ENCODE measurements around the gene QKI. TPM values are rescaled to one million over a fixed set of nuclear protein-coding genes. Genes with fewer than 3 reads are reported as not detected.
A peak's percentile ranks its signal among the peaks of the same experiment; 100 is the strongest.

The QKI gene
- total and polyA plus RNA-seq, 9 donors = 110 to 256 (median 229) TPM

- H3K4me3 ChIP-seq (ENCODE audit: low read length) = no peak overlapping the region
- H3K27me3 ChIP-seq (ENCODE audit: control insufficient read depth, insufficient read depth, low read length) = no peaks in the 10 kb centered on the region
- no peaks in the 10 kb centered on the region for H3K4me1 ChIP-seq (ENCODE audit: control insufficient read depth, insufficient read depth, low read length)
- no peaks in the 10 kb centered on the region for H3K9me3 ChIP-seq (replicated peaks; ENCODE audit: control insufficient read depth, low read depth, low read length)
- DNase-seq = no peak
- H3K36me3 ChIP-seq (ENCODE audit: control insufficient read depth, insufficient read depth, low read length) = no peaks in the 10 kb centered on the region
- WGBS (ENCODE audit: insufficient coverage) = no CpG with 5 or more reads among the region's 4 CpGs
- no peak overlapping the region for H3K27ac ChIP-seq (ENCODE audit: low read length)
Observed at GRCh38 chr6:163491737-163492300, 77.3 kb downstream of the QKI start.

- H3K4me1 ChIP-seq (ENCODE audit: control insufficient read depth, insufficient read depth, low read length) = no peaks in the 10 kb centered on the region
- no peak overlapping the region for H3K27ac ChIP-seq (ENCODE audit: low read length)
- H3K36me3 ChIP-seq (ENCODE audit: control insufficient read depth, insufficient read depth, low read length) = no peaks in the 10 kb centered on the region
- no peaks in the 10 kb centered on the region for H3K27me3 ChIP-seq (ENCODE audit: control insufficient read depth, insufficient read depth, low read length)
- no CpG with 5 or more reads among the region's 6 CpGs for WGBS (ENCODE audit: insufficient coverage)
- DNase-seq = no peak
- no peaks in the 10 kb centered on the region for H3K9me3 ChIP-seq (replicated peaks; ENCODE audit: control insufficient read depth, low read depth, low read length)
- H3K4me3 ChIP-seq (ENCODE audit: low read length) = no peak overlapping the region
Observed at GRCh38 chr6:163494279-163494727, 79.8 kb downstream of the QKI start.

GRCh38 chr6:163496205-163496604, 81.7 kb downstream of the QKI start:
- Histone ChIP-seq H3K4me3 (ENCODE audit: low read length) (no peak overlapping the region), H3K9me3 (replicated peaks; ENCODE audit: control insufficient read depth, low read depth, low read length) (no peaks in the 10 kb centered on the region), H3K4me1 (ENCODE audit: control insufficient read depth, insufficient read depth, low read length) (peaks cover 2% of the 10 kb centered on the region), H3K36me3 (ENCODE audit: control insufficient read depth, insufficient read depth, low read length) (no peaks in the 10 kb centered on the region), H3K27me3 (ENCODE audit: control insufficient read depth, insufficient read depth, low read length) (no peaks in the 10 kb centered on the region), H3K27ac (ENCODE audit: low read length) (no peak overlapping the region)
- WGBS (ENCODE audit: insufficient coverage) = no CpG with 5 or more reads among the region's 1 CpG
- DNase-seq = no peak

- Histone ChIP-seq H3K27ac (ENCODE audit: low read length) (no peak overlapping the region), H3K27me3 (ENCODE audit: control insufficient read depth, insufficient read depth, low read length) (no peaks in the 10 kb centered on the region), H3K4me3 (ENCODE audit: low read length) (no peak overlapping the region), H3K36me3 (ENCODE audit: control insufficient read depth, insufficient read depth, low read length) (no peaks in the 10 kb centered on the region), H3K9me3 (replicated peaks; ENCODE audit: control insufficient read depth, low read depth, low read length) (peaks cover 8% of the 10 kb centered on the region), H3K4me1 (ENCODE audit: control insufficient read depth, insufficient read depth, low read length) (peaks cover 2% of the 10 kb centered on the region)
- no peak for DNase-seq
- WGBS (ENCODE audit: insufficient coverage) = 67% methylated on average over 1 of the region's 2 CpGs
Observed at GRCh38 chr6:163500105-163500504, 85.6 kb downstream of the QKI start.

GRCh38 chr6:163501026-163501425, 86.5 kb downstream of the QKI start:
- no peak overlapping the region for H3K4me3 ChIP-seq (ENCODE audit: low read length)

GRCh38 chr6:163501439-163501838, 86.9 kb downstream of the QKI start:
- Histone ChIP-seq H3K36me3 (ENCODE audit: control insufficient read depth, insufficient read depth, low read length) (no peaks in the 10 kb centered on the region), H3K27ac (ENCODE audit: low read length) (no peak overlapping the region), H3K27me3 (ENCODE audit: control insufficient read depth, insufficient read depth, low read length) (no peaks in the 10 kb centered on the region), H3K4me3 (ENCODE audit: low read length) (no peak overlapping the region), H3K4me1 (ENCODE audit: control insufficient read depth, insufficient read depth, low read length) (peaks cover 2% of the 10 kb centered on the region), H3K9me3 (replicated peaks; ENCODE audit: control insufficient read depth, low read depth, low read length) (peaks cover 17% of the 10 kb centered on the region)
- peak; percentile 16 for DNase-seq
- 60% methylated on average over 1 of the region's 3 CpGs for WGBS (ENCODE audit: insufficient coverage)

More at GRCh38 chr6:163501026-163501425, 86.5 kb downstream of the QKI start:
- peaks cover 16% of the 10 kb centered on the region for H3K9me3 ChIP-seq (replicated peaks; ENCODE audit: control insufficient read depth, low read depth, low read length)
- H3K4me1 ChIP-seq (ENCODE audit: control insufficient read depth, insufficient read depth, low read length) = peaks cover 2% of the 10 kb centered on the region
- H3K27me3 ChIP-seq (ENCODE audit: control insufficient read depth, insufficient read depth, low read length) = no peaks in the 10 kb centered on the region
- H3K27ac ChIP-seq (ENCODE audit: low read length) = no peak overlapping the region
- H3K36me3 ChIP-seq (ENCODE audit: control insufficient read depth, insufficient read depth, low read length) = no peaks in the 10 kb centered on the region
- peak; percentile 65 for DNase-seq
- no CpG with 5 or more reads among the region's 2 CpGs for WGBS (ENCODE audit: insufficient coverage)

GRCh38 chr6:163504984-163505640, 90.6 kb downstream of the QKI start:
- no peak for DNase-seq
- no peak overlapping the region for H3K27ac ChIP-seq (ENCODE audit: low read length)

GRCh38 chr6:163507965-163508364, 93.4 kb downstream of the QKI start:
- no CpG with 5 or more reads among the region's 1 CpG for WGBS (ENCODE audit: insufficient coverage)
- H3K27me3 ChIP-seq (ENCODE audit: control insufficient read depth, insufficient read depth, low read length) = no peaks in the 10 kb centered on the region
- H3K27ac ChIP-seq (ENCODE audit: low read length) = no peak overlapping the region
- peaks cover 3% of the 10 kb centered on the region for H3K36me3 ChIP-seq (ENCODE audit: control insufficient read depth, insufficient read depth, low read length)
- DNase-seq = no peak
- H3K4me1 ChIP-seq (ENCODE audit: control insufficient read depth, insufficient read depth, low read length) = no peaks in the 10 kb centered on the region
- H3K9me3 ChIP-seq (replicated peaks; ENCODE audit: control insufficient read depth, low read depth, low read length) = peaks cover 39% of the 10 kb centered on the region
- H3K4me3 ChIP-seq (ENCODE audit: low read length) = no peak overlapping the region

More at GRCh38 chr6:163504984-163505640, 90.6 kb downstream of the QKI start:
- Histone ChIP-seq H3K4me3 (ENCODE audit: low read length) (no peak overlapping the region), H3K36me3 (ENCODE audit: control insufficient read depth, insufficient read depth, low read length) (peaks cover 3% of the 10 kb centered on the region), H3K9me3 (replicated peaks; ENCODE audit: control insufficient read depth, low read depth, low read length) (peaks cover 39% of the 10 kb centered on the region), H3K4me1 (ENCODE audit: control insufficient read depth, insufficient read depth, low read length) (no peaks in the 10 kb centered on the region), H3K27me3 (ENCODE audit: control insufficient read depth, insufficient read depth, low read length) (no peaks in the 10 kb centered on the region)
- WGBS (ENCODE audit: insufficient coverage) = 70% methylated on average over 4 of the region's 8 CpGs

GRCh38 chr6:163513003-163513402, 98.5 kb downstream of the QKI start:
- Histone ChIP-seq H3K9me3 (replicated peaks; ENCODE audit: control insufficient read depth, low read depth, low read length) (peaks cover 8% of the 10 kb centered on the region), H3K4me3 (ENCODE audit: low read length) (no peak overlapping the region), H3K27me3 (ENCODE audit: control insufficient read depth, insufficient read depth, low read length) (no peaks in the 10 kb centered on the region), H3K4me1 (ENCODE audit: control insufficient read depth, insufficient read depth, low read length) (no peaks in the 10 kb centered on the region), H3K27ac (ENCODE audit: low read length) (no peak overlapping the region), H3K36me3 (ENCODE audit: control insufficient read depth, insufficient read depth, low read length) (peaks cover 5% of the 10 kb centered on the region)
- no CpG with 5 or more reads among the region's 4 CpGs for WGBS (ENCODE audit: insufficient coverage)
- DNase-seq = no peak

GRCh38 chr6:163513570-163514166, 99.2 kb downstream of the QKI start:
- no CpG with 5 or more reads among the region's 2 CpGs for WGBS (ENCODE audit: insufficient coverage)
- no peak overlapping the region for H3K27ac ChIP-seq (ENCODE audit: low read length)

More at GRCh38 chr6:163513570-163514166, 99.2 kb downstream of the QKI start:
- H3K4me3 ChIP-seq (ENCODE audit: low read length) = no peak overlapping the region
- H3K36me3 ChIP-seq (ENCODE audit: control insufficient read depth, insufficient read depth, low read length) = peaks cover 5% of the 10 kb centered on the region
- H3K9me3 ChIP-seq (replicated peaks; ENCODE audit: control insufficient read depth, low read depth, low read length) = peaks cover 2% of the 10 kb centered on the region
- H3K27me3 ChIP-seq (ENCODE audit: control insufficient read depth, insufficient read depth, low read length) = no peaks in the 10 kb centered on the region
- DNase-seq = no peak
- no peaks in the 10 kb centered on the region for H3K4me1 ChIP-seq (ENCODE audit: control insufficient read depth, insufficient read depth, low read length)

All from muscle of leg (tissue), 11 donors.